Measurements from ENCODE around the gene VASH1. TPM values are rescaled to one million over a fixed set of nuclear protein-coding genes. Genes with fewer than 3 reads are reported as not detected.

VASH1 gene
- total RNA-seq, 1 donor from 2014 or later: 4.1 TPM

DNA sequence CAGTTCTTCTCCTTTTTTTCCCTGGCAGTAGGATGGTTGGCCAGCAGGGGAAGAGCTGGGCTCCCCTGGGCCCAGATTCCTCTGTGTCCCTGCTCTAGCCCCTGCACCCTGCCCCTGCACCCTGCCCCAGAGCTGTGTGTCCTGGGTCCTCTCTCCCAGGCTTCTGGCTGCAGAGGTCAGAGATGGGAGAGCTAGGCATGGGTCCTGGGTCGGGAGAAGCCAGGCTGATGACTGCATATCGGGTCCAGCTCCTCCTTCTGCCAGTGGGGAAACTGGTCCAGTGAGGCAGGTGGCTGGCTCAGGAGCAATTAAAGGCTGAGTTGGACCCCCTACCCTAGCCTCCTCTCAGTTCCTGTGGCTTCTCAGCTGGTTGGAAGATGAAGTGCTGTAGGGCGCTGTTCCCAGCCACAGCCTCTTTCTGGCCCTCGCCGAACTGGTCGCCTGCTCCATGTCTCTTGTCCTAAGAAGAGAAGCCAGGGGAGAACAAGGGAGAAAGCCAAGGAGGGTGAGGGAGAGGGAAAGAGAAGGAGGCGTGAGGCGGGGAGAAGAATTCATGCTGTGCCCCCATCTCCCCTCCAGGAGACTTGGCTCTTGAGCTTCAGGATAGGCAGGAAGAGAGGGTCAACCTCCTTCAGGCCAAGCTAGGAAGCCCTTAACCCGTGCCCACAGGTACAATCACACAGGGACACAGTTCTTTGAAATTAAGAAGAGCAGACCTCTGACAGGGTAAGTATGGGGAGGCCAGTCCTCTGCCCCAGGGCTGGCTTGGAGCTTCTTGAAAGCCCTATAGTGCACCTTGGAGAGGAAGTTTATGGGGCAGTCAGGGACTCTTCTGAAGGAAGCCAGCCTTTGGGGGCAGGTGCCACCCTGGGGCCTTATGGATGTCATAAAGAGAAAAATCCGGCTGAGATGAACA is 9.5 kb downstream of the VASH1 start:
- no peak for DNase-seq (ENCODE audit: low read depth)

GRCh38 chr14:76771437-76771980 is 10.2 kb downstream of the VASH1 start:
- no peak for DNase-seq (ENCODE audit: low read depth)

- DNase-seq (ENCODE audit: low read depth): no peak
These were observed 11.3 kb downstream of the VASH1 start for GRCh38 chr14:76772300-76773187.

DNA sequence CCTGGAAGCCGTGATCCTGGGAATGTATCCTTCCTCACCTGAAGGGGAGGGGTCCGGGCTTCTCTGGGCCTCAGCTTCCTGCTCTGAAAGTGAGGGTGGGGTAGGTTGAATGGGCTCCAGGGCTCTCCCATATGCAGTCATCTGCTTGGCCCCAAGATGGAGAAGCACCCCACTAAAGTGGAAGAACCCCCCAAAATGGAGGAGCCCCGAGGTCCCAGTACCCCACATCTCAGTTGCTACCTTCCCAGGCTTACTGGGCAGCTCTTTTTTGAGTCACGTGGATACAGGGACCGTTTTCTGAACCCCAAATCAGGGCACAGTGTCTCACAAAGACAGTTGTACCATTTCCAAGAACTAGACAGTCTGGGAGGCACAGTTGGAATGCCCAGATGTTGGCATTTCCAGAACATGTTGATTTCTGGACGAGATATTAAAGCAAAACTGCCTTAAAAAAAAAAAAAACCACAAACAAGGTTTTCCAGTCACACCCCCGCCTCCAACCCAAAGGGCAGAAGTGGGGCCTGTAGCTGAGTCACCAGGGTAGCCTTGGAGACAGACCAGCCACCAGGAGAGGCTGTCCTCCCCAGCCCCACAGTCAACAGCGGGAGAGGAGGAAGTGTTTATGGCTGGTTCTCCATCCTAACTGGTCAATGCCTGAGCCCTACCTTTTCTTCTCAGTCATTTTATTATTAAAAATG is 12.1 kb downstream of the VASH1 start:
- peak; percentile 79 for DNase-seq (ENCODE audit: low read depth)

- DNase-seq (ENCODE audit: low read depth): no peak
These were observed 12.9 kb downstream of the VASH1 start for GRCh38 chr14:76773956-76774820.

DNA sequence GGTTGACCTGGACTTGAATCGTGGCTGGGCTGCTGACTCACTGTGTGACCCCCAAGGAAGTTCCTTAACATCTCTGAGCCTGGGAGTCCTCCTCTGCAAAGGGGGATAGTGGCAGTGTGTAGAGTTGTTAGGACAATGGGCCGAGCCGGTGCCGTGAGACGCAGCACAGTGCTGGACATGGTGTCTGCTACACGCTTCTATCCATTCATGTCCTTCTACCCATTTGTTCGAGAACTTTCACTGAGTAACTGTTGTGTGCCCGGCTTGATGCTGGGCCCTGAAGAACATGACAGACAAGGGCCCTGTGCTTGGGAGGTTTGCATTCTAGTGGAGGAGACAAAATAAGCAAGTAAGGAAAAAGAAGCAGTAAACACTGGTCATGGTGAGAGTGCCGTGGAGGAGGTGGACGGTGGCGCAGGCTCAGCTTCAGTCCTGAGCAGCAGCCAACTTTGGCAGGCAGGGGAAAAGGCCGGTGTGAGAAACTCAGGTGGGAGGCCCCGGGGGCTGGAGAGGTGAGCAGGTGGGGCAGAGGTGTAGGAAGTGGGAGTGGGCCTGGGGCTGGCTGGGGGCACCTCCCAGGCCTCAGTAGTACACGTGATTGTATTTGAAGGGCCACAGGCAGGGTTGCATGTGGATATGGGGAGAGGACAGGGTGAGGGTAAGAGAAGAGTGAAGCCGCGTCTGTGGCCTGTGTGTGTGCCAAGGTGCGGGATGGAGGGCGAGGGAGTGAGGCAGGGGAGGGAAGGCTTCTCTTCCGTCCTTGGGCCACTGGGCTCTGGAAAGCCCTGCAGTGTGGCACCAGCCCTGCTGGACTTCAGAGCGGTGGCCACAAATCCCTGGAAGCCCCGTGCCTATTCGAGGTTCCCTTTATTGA is 13.8 kb downstream of the VASH1 start:
- no peak for DNase-seq (ENCODE audit: low read depth)

DNA sequence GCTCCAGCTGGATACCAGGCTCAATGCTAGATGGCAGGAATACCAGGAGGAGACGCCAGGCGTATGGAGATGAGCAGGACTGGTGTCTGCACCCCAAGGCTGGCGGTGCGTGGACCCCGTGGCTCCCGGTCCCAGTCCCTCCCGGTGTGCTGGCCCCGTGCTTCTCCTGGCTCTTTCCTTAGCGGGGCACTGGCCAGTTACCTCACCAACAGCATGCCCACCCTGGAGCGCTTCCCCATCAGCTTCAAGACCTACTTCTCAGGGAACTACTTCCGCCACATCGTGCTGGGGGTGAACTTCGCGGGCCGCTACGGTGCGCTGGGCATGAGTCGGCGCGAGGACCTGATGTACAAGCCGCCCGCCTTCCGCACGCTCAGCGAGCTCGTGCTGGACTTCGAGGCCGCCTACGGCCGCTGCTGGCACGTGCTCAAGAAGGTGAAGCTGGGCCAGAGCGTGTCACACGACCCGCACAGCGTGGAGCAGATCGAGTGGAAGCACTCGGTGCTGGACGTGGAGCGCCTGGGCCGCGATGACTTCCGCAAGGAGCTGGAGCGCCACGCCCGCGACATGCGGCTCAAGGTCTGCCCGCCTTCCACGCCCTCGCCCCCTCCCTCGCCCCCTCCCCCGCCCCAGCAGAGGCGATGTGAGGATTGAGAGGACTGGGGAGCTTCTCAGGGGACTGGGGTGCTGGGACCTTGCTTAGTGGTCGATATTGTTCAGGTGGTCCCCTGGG is 14.6 kb downstream of the VASH1 start:
- no peak for DNase-seq (ENCODE audit: low read depth)

GRCh38 chr14:76776428-76777251 is 15.4 kb downstream of the VASH1 start:
- DNase-seq (ENCODE audit: low read depth): no peak

DNA sequence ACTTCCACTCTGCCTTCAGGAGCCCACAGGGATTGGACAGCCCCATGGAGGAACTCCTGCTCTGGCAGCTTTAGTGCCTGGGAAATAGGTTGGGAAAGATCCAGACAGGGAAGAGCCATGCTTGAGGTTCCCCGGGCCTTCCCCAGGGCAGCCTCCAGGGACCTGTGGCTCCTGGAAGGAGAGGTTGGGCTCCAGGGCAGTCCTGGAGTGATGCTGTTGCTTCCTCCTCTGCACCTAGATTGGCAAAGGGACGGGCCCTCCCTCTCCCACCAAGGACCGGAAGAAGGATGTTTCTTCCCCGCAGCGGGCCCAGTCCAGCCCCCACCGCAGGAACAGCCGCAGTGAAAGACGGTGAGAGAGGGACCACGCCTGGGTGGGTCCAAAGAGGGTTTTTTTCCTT is 16.5 kb downstream of the VASH1 start:
- no peak for DNase-seq (ENCODE audit: low read depth)

DNA sequence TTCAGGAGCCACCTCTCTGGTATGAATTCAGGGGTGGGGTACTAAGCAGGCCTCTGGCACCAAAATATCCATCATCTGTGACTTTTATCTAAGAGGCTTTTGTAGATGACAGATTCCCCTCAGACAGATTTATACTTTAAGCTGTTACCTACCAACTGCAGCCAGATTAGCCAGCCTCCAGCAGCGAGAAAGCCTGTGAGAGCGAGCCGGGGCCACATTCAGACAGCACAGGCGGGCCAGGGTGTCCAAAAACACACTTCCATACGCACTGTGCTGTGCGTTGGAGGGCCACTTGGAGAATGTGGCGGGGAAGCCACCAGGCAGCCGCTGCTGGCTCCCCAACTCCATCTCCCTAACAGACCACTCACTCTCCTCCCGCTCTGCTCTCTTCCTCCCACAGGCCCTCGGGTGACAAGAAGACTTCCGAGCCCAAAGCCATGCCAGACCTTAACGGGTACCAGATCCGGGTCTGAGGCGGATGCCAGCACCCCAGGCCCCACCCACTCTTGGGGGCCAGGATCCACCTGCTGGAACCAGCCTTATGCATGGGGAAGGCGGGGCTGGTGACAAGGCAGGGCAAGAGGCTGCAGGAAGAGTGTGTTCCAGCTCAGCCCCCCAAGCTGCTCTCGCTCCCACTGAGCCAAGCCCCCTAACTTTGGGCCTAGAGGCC is 17.4 kb downstream of the VASH1 start:
- no peak for DNase-seq (ENCODE audit: low read depth)

GRCh38 chr14:76779221-76780057 is 18.2 kb downstream of the VASH1 start:
- no peak for DNase-seq (ENCODE audit: low read depth)

GRCh38 chr14:76780058-76780345 is 18.7 kb downstream of the VASH1 start:
- DNase-seq (ENCODE audit: low read depth): no peak

DNA sequence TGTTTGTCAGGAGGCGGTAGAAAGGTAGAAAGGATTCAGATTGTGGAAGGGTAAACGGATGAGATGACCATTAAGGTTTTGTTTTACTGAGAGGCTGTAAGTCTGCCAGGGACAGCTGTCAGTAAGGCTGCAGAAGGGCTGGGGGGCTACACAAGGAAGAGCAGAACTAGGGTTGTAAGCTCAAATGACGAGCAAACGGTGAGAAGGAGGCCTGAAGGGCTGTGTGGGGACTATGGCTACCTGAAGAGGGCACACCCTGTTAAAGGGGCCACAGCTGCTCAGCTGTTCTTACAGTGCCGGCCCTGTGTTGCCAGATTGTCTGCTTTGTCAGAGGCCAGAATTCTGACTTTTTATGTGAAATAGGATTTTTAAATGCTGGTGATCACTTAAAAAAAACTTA is 19.1 kb downstream of the VASH1 start:
- no peak for DNase-seq (ENCODE audit: low read depth)

GRCh38 chr14:76780875-76781647 is 19.8 kb downstream of the VASH1 start:
- peak; percentile 55 for DNase-seq (ENCODE audit: low read depth)

DNA sequence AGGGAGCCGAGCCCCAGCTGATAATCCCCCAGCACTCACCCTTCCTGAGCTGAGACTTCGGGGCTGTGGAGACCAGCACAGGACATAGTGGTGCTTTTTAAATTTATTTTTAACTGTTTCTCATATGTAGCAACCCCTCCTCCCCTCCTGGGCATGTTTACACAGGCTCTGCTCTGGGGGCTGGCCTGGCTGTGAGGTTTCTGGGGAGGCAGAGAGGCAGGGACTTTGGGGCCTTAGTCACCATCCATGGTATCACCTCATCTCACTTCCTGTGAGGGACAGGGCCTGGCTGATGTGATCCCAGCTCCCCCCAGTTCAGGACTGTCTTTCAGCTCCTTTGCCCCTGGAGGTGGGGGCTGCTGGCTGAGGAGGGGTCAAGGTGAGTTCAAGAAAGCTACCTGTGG is 20.4 kb downstream of the VASH1 start:
- no peak for DNase-seq (ENCODE audit: low read depth)

All from myocyte (in vitro differentiated cells).